K562 (cell line): ENCODE measurements around the gene KCNQ5. TPM values are rescaled to one million over a fixed set of nuclear protein-coding genes. Genes with fewer than 3 reads are reported as not detected.

ENCODE experiments used
- ATAC-seq: fragments of 200-7000 bp; cut with Tn5 transposase; 3 replicates; pipeline ENCODE4 v1.9.1; 2020; ENCODE audit warnings: moderate library complexity
- BruUV-seq: library from RNA; stranded (reverse); fragments of 400-500 nt; replicated peaks from 2 replicates; lab custom pipeline; 2021; lab: Mats Ljungman, UMichigan
- CTCF ChIA-PET: fragments of 300-600 bp; formaldehyde crosslinking; extraction: SDS; loops from one replicate; lab custom pipeline; 2021; ENCODE audit warnings: low intra/inter-chr PET ratio; lab: Yijun Ruan, JAX
- POLR2A ChIA-PET: fragments of 300-600, 350-650 bp; sonication (Branson Sonifier 250); formaldehyde crosslinking; extraction: SDS; loops from one replicate; lab custom pipeline; 2021; ENCODE audit warnings: antibody characterized with exemption, inconsistent platforms; lab: Yijun Ruan, JAX
- DNase-seq, 4 experiments: peaks; one replicate each; pipeline versions ENCODE4 v3.0.0 to v3.0.0-alpha.2; 2011 to 2018; ENCODE audit warnings: low spot score in 3 of 4, mixed read lengths in 3 of 4; ENCODE audit errors: extremely low read depth in 1 of 4
- FAIRE-seq: peaks from 2 replicates; lab custom pipeline; 2011; peaks lifted over from hg19 to GRCh38; lab: Jason Lieb, UNC
- H2AFZ ChIP-seq: 2 replicates; pipeline ENCODE4 v1.6.0; 2011; ENCODE audit warnings: low read depth, low read length, control low read depth, inconsistent platforms
- H3K27ac ChIP-seq: fragments of 200-600 bp; 3 replicates; pipeline ENCODE4 v1.8.0; 2011; ENCODE audit warnings: low read depth, mild to moderate bottlenecking, control low read depth, inconsistent platforms, low read length, moderate library complexity, mixed read lengths; ENCODE audit errors: extremely low read depth
- H3K27me3 ChIP-seq, 2 experiments: fragments of 300-600 bp in 1 of 2; 2 replicates in 1 of 2; 3 replicates in 1 of 2; pipeline versions ENCODE4 v1.6.0 to v1.8.0; 2011; ENCODE audit warnings: inconsistent platforms in 2 of 2, low read length in 2 of 2, mild to moderate bottlenecking in 1 of 2, mixed read lengths in 1 of 2, moderate library complexity in 1 of 2; ENCODE audit not compliant: control insufficient read depth in 2 of 2, insufficient read depth in 2 of 2
- H3K36me3 ChIP-seq: fragments of 300-600 bp; 3 replicates; pipeline ENCODE4 v1.8.0; 2011; ENCODE audit warnings: mild to moderate bottlenecking, low read length, inconsistent platforms; ENCODE audit not compliant: control insufficient read depth, insufficient read depth
- H3K4me1 ChIP-seq, 2 experiments: fragments of 200-600 bp in 1 of 2; replicated peaks in 1 of 2; 2 replicates in 1 of 2; 3 replicates in 1 of 2; pipeline versions ENCODE4 v1.5.1 to v1.8.0; 2011; ENCODE audit warnings: inconsistent platforms in 2 of 2, low read length in 2 of 2, mild to moderate bottlenecking in 1 of 2, mixed read lengths in 1 of 2, moderate library complexity in 1 of 2; ENCODE audit not compliant: control insufficient read depth in 2 of 2, insufficient read depth in 2 of 2
- H3K4me2 ChIP-seq: 2 replicates; pipeline ENCODE4 v1.6.1; 2011; ENCODE audit warnings: low read length, control low read depth, inconsistent platforms, mixed read lengths; ENCODE audit not compliant: insufficient read depth
- H3K4me3 ChIP-seq: fragments of 200-600 bp; sonication (generic), shearing (Covaris generic); 2 replicates; pipeline ENCODE4 v1.5.1; 2016; ENCODE audit warnings: control low read depth, inconsistent platforms
- H3K79me2 ChIP-seq: fragments of 200-600 bp; 3 replicates; pipeline ENCODE4 v1.8.0; 2011; ENCODE audit warnings: low read length, inconsistent platforms; ENCODE audit not compliant: control insufficient read depth, insufficient read depth
- H3K9ac ChIP-seq, 2 experiments: 2 replicates each; pipeline versions ENCODE4 v1.6.0 to v1.6.1; 2011; ENCODE audit warnings: low read depth in 2 of 2, low read length in 2 of 2, control low read depth in 1 of 2, inconsistent platforms in 1 of 2, mild to moderate bottlenecking in 1 of 2, mixed read lengths in 1 of 2; ENCODE audit not compliant: insufficient read depth in 1 of 2
- H3K9me1 ChIP-seq: one replicate; pipeline ENCODE4 v1.6.0; 2011; ENCODE audit warnings: inconsistent platforms, mild to moderate bottlenecking, low read length, moderate library complexity; ENCODE audit not compliant: control insufficient read depth, insufficient read depth
- H3K9me3 ChIP-seq: replicated peaks from 2 replicates; pipeline ENCODE4 v1.5.1; 2011; ENCODE audit warnings: low read depth, low read length, inconsistent platforms; ENCODE audit not compliant: control insufficient read depth, insufficient read depth
- H4K20me1 ChIP-seq: replicated peaks from 2 replicates; pipeline ENCODE4 v1.6.1; 2011; ENCODE audit warnings: low read length, inconsistent platforms, mixed read lengths; ENCODE audit not compliant: control insufficient read depth, insufficient read depth
- BHLHE40 ChIP-seq: IDR thresholded peaks from 2 replicates; pipeline ENCODE4 v1.6.1; 2011; ENCODE audit warnings: low read length, improper control_type of control experiment
- JUNB ChIP-seq: fragments of 450-650 bp; formaldehyde crosslinking; conservative IDR thresholded peaks from 2 replicates; pipeline ENCODE4 v1.4.0; 2020; ENCODE audit warnings: mild to moderate bottlenecking
- LCOR ChIP-seq: sonication (generic); formaldehyde crosslinking; IDR thresholded peaks from 2 replicates; pipeline ENCODE4 v1.8.0; 2022; ENCODE audit warnings: mild to moderate bottlenecking, missing genetic modification reagents
- POLR2AphosphoS2 ChIP-seq: IDR thresholded peaks from 2 replicates; pipeline ENCODE4 v1.6.1; 2012; ENCODE audit warnings: low read length, improper control_type of control experiment
- RBM22 ChIP-seq: fragments of 200-400 bp; formaldehyde crosslinking; IDR thresholded peaks from 2 replicates; pipeline ENCODE4 v1.6.1; 2018; ENCODE audit warnings: low read length, low read depth; ENCODE audit not compliant: poor library complexity, severe bottlenecking
- whole genome bisulfite sequencing: fragments of 100-300 bp; shearing (Covaris generic); methylation state at CpG from one replicate; pipeline ENCODE4 v1.1.6; 2016; ENCODE audit warnings: low coverage, mixed read lengths; ENCODE audit not compliant: insufficient coverage; ENCODE audit errors: missing lambda C conversion rate; 5-methylcytosine and 5-hydroxymethylcytosine counted together
- in situ Hi-C: fragments of 300-500 bp; cut with MboI; formaldehyde crosslinking; loops from 4 replicates; pipeline ENCODE4 v1.15.0; 2018; ENCODE audit warnings: inconsistent platforms, mixed read lengths
- intact Hi-C: fragments of 100-400 bp; cut with micrococcal nuclease; formaldehyde crosslinking; loops from 2 replicates; pipeline ENCODE4 v1.14.2; 2022
- polyA plus RNA-seq, 8 experiments: library from polyadenylated mRNA; depleted of rRNA in 4 of 8; stranded (reverse) in 5 of 8; unstranded in 3 of 8; fragments of >200 nt; fragmentation: Nextera tagmentation in 2 of 8; fragmentation: Illumina TruSeq in 1 of 8; extraction: Ambion mirVana in 2 of 8; extraction: Trizol in 1 of 8; gene quantifications; 2 replicates each; pipeline versions ENCODE4 v1.2.1 to v1.2.3, GENCODE V29; 2011 to 2014; ENCODE audit warnings: inconsistent platforms in 1 of 8, missing spikeins in 1 of 8
- total RNA-seq, 7 experiments: library from RNA; depleted of rRNA in 6 of 7; stranded (reverse); fragments of >200 nt in 6 of 7; fragmentation: Illumina TruSeq in 2 of 7; extraction: Trizol in 2 of 7; gene quantifications; 2 replicates each; pipeline versions ENCODE4 v1.2.1 to v1.2.3, GENCODE V29; 2011 to 2021; ENCODE audit warnings: low replicate concordance in 1 of 7
- TF ChIP-seq, protein P1 (sequence below): conservative IDR thresholded peaks from 2 replicates; pipeline ENCODE4 v1.6.1; 2011; ENCODE audit warnings: low read depth, mild to moderate bottlenecking, low read length; ENCODE audit not compliant: control insufficient read depth

KCNQ5 gene
- total and polyA plus RNA-seq, 9 of the 15 experiments (the other 6 are each of a cell fraction or from before 2014, with no cell fraction given) = 0.31 to 5.9 (median 2.6) TPM

DNA sequence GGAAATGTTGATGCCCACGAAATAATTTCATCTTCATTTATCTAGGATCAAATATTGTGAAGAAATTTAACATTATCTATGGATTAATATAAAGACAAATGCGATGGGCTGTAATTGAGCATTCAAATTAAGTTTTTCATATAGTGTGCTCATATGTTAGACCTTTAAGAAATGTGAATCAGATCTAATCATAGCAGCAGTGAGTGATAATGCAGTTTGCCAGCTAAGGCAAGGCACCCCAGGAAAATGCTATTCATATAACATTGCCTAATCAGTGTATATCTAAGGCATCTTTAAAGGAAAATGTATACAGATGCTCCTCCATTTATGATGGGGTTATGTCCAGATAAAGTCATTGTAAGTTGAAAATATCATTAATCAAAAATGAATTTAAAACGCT lies 135.2 kb downstream of the KCNQ5 start:
- H3K4me3 ChIP-seq = no peak overlapping the region
- no peaks in the 10 kb centered on the region for H3K36me3 ChIP-seq
- no peaks in the 10 kb centered on the region for H3K27me3 ChIP-seq
- no peak overlapping the region for H3K27ac ChIP-seq
- ChIA-PET POLR2A (no interaction called here), CTCF (no interaction called here)
- no peaks in the 10 kb centered on the region; a peak in 1 of 5 replicates for H3K4me1 ChIP-seq
- in situ Hi-C loops (no loop called here), intact Hi-C loops (no loop called here)
- no peak overlapping the region for H3K4me2 ChIP-seq
- H4K20me1 ChIP-seq = no peaks in the 10 kb centered on the region
- H3K79me2 ChIP-seq = no peaks in the 10 kb centered on the region
- ATAC-seq (no peak), DNase-seq (no peak), FAIRE-seq (no peak)
- no peak overlapping the region for H3K9ac ChIP-seq
- H3K9me3 ChIP-seq = no peaks in the 10 kb centered on the region
- no TSS peak for BruUV-seq
- TF ChIP-seq BHLHE40 = no peak
- TF ChIP-seq, protein P1, sequence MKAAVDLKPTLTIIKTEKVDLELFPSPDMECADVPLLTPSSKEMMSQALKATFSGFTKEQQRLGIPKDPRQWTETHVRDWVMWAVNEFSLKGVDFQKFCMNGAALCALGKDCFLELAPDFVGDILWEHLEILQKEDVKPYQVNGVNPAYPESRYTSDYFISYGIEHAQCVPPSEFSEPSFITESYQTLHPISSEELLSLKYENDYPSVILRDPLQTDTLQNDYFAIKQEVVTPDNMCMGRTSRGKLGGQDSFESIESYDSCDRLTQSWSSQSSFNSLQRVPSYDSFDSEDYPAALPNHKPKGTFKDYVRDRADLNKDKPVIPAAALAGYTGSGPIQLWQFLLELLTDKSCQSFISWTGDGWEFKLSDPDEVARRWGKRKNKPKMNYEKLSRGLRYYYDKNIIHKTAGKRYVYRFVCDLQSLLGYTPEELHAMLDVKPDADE = no peak
- TF ChIP-seq RBM22 = no peak
- no peak for TF ChIP-seq POLR2AphosphoS2
- TF ChIP-seq LCOR (CRISPR knock-in tag) = no peak
- no peak for TF ChIP-seq JUNB (CRISPR knock-in tag)
- 17% methylated on average over 3 of the region's 3 CpGs for WGBS
- H3K9me1 ChIP-seq = no peaks in the 10 kb centered on the region
- H2AFZ ChIP-seq = no peak overlapping the region
